ENCODE data around the gene KIAA0232.

KIAA0232 gene, protein sequence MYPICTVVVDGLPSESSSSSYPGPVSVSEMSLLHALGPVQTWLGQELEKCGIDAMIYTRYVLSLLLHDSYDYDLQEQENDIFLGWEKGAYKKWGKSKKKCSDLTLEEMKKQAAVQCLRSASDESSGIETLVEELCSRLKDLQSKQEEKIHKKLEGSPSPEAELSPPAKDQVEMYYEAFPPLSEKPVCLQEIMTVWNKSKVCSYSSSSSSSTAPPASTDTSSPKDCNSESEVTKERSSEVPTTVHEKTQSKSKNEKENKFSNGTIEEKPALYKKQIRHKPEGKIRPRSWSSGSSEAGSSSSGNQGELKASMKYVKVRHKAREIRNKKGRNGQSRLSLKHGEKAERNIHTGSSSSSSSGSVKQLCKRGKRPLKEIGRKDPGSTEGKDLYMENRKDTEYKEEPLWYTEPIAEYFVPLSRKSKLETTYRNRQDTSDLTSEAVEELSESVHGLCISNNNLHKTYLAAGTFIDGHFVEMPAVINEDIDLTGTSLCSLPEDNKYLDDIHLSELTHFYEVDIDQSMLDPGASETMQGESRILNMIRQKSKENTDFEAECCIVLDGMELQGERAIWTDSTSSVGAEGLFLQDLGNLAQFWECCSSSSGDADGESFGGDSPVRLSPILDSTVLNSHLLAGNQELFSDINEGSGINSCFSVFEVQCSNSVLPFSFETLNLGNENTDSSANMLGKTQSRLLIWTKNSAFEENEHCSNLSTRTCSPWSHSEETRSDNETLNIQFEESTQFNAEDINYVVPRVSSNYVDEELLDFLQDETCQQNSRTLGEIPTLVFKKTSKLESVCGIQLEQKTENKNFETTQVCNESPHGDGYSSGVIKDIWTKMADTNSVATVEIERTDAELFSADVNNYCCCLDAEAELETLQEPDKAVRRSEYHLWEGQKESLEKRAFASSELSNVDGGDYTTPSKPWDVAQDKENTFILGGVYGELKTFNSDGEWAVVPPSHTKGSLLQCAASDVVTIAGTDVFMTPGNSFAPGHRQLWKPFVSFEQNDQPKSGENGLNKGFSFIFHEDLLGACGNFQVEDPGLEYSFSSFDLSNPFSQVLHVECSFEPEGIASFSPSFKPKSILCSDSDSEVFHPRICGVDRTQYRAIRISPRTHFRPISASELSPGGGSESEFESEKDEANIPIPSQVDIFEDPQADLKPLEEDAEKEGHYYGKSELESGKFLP (N-terminal part only)

DNA sequence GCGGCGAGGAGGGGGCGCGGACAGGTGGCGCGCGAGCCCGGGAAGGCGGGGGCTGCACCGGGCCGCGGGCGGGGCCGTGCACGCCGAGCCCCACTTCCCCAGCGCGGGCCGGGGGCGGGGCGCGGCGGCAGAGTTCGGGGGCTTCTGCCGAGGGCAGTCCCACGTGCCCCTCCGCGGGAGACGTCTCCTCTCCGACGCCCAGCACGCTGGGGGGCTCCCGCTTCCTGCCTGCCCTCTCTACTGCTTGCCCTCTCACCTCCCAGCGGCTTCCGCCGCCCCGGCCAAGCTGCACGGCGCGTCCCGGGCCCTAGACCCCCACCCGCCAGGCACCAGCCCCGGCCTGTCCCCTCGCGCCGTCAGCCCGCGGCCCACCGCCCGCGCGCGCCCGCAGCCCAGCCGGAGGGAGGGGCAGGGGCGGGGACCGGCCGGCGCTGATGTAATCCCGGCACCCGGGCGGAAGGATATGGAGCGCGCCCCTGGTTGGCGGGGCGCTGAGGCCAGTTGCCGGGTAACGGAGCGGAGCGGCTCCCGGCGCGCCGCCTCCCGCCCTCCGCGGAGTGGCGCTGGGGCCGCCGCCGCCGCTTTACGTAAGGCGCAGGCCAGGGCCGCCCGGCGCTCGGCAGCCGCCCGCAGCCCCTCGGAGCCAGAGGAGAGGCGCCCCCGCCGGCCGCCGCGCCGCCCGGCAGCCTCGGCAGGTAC, at the start of gene KIAA0232:
Gene KIAA0232 (plus strand): TSS at position 581 of the 699 bp plus-strand sequence. CDS start 41,727 bp downstream, outside the sequence.
- peak; percentile 88 for DNase-seq (ENCODE audit: low read depth)

DNA sequence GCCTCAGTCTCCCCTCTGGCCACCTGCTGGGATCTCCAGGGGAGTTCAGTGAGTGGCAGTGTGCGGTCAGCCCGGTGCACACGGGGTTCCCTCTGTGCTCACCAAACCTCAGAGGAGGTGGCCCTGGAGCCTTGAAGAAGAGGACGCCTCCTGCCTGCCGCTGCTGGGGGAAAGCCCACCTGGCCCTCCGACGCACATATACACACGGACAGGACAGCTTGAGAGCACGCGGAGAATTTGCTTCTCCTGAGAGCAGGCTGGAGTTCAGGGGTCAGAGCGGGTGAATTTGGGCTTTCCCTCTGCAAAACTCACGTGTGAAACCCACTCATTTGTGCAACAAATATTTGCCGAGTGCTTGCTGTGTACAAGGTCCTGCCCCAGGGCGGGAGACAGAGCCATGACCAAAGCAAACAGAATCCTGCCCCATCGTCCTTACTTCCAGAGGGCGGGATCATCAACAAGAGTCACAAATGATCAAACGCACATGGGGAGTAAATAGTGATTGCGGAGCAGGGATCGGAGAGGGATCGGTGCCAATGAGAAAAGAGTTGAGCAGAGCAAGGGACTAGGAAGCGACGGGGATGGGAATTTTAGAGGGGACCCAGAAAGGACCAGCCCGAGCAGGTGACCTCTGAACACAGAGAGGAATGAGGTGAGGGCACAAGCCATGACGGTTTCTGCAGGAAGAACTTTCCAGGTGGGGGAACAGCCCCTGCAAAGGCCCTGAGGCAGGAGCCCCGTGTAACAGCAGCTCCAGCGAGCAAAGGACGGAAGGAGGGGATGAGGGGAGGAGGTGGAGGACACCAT, 49.0 kb upstream of the KIAA0232 start:
- DNase-seq (ENCODE audit: low read depth) = no peak

DNA sequence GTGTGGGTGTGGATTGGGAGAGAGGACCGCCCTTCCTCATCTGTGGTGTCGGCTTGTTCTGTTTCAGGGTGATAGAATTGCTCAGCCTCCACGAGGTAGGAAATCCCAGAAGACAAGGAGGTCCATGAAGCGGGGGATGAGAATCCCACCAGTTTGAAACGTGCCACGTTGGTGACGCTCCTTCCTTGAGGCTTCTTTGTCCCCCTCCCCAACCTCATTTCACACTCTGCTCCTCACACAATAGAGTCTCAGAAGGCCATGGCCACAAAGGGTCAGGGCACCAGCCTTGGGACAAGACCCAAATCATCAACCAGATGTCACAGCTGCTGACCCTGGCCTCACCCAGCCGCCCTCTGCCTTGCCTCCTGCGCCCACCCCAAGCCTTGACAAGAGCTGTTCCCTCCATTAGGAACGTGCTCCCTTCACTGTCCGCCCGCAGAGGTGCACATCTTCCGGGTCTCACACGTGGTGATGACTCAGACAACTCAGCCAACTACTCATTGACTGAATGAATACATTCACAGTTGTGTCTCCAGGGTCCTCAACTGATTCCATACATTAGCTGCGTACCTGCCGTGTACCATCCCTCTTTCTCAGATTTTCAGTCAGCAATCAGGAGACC, 48.3 kb upstream of the KIAA0232 start:
- no peak for DNase-seq (ENCODE audit: low read depth)

DNA sequence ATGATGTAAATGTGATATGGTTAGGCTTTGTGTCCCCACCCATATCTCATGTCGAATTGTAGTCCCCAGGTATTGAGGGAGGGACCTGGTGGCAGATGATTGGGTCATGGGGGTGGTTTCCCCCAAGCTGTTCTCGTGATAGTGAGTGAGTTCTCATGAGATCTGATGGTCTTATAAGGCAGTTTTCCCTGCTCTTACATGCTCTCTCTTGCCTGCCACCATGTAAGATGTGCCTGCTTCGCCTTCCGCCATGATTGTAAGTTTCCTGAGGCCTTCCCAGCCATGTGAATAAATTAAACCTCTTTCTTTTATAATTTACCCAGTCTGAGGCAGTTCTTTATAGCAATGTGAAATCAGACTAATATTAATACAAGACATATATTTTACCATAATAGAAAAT, 42.6 kb upstream of the KIAA0232 start:
- no peak for DNase-seq (ENCODE audit: low read depth)

DNA sequence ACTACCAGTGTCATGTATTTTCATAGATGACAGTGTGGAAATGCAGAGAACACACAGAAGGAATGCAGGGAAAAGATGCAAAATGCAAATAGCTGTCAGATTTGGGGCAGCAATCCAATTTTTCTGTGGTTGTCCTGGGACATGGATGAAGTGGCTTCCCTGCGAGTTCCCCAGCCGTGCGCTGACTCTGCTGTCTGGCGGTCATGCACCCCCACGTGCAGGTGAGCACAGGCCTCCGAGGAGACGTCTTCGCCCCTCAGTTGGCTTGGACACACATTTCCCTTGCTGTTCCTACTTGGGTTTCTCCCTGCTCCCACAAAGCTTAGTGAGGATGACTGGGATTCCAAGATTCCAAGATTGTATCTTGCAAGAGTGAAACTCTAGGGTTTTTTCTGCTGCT, 42.2 kb upstream of the KIAA0232 start:
- DNase-seq (ENCODE audit: low read depth) = no peak

DNA sequence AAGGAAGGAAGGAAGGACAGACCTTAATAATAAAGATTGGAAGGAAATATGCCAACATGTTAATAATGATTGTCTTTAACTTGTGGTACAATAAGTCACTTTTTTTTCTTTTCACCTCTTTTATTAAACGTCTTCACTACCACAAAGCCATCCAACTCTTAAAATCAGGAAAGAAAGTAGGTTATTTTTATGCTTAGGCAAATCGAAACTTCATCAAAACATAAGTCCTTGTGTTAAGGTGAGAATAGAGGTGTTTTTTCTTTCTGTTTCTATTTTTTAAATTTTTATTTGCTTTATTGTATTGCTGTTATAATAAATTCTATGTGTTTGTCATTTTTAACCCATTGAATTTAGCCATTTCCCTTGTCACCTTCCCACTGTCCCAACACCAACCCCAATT, 40.0 kb upstream of the KIAA0232 start:
- DNase-seq (ENCODE audit: low read depth) = no peak

DNA sequence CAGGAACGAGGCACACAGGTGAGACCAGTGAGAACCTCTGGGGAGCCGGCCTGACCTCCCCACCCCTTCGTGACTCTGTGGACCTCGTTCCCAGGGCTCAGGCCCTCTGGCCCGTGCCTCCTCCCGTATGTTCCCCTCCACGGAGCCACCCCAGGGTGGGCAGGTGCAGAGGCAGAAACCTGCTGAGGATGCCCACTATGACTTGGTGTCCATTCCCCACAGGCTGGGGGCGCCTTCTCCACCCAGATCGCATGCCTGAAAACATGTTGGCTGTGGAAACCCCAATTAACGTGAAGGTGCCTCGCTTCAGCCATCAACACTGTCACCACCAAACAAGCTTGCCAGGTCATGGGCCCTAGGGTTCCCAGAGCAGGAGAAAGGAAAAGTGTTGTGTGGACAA, 39.5 kb upstream of the KIAA0232 start:
- no peak for DNase-seq (ENCODE audit: low read depth)

DNA sequence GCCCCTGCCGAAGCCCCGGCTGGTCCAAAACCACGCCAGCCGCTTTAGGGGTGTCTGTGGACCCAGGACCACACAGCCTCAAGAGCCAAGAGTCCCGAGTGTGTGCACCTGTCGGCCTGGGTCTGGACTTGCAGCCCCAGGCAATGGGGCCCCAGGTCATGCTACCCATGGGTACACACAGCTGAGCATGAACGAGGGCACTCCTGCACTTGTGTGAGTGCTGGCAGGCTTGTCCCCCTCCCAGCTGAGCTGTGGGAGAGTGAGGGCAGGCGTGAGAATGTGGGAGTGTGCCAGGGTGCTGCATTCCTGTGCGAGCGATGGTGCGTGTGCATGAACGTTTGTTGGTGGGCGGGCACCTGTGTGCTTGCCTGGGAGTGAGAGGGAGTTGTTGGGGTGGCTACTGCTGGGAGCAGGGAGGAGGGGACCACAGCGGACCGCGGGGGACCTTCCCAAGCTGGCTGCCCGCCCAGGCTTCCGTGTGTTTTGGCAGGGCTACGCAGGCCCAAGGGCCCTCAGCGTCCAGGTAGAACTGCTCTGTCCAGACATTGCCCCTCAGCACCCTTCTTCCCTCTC, 35.7 kb upstream of the KIAA0232 start:
- DNase-seq (ENCODE audit: low read depth) = no peak

DNA sequence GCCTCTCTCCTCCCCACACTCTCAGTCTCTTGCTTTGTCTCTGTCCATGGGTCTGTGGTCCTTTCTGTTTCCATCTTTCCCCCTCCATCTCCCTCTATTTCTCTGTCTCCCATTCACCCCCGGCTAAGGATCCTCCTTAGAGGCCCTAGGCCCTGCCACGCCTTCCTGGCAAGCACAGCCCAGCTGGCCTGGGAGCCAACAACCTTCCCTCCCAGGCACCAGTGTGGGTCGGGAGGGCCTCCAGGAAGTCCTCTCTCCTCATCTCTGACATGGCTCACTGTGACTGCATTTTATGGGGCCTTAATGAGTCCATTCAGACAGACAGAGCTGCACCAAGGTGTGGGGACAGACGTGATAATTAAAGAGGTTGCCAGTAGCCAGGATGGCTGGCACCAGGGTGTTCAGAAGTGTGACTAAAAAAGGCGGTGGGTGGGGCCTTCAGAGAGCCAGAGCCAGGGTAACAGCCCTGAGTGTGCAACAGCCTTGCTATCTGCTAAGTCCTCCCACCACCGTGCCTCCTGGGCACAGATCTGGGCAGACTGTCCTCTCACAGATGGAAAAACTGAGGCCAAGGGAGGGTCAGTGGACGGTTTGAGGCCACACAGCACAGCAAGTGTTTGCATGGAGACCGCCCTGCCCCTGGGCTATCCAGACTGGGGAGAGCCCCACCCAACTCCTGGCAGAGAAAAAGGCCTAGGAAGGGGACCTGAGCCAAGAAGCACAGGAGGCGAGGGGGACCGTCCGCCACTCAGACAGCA, 35.1 kb upstream of the KIAA0232 start:
- DNase-seq (ENCODE audit: low read depth) = no peak

DNA sequence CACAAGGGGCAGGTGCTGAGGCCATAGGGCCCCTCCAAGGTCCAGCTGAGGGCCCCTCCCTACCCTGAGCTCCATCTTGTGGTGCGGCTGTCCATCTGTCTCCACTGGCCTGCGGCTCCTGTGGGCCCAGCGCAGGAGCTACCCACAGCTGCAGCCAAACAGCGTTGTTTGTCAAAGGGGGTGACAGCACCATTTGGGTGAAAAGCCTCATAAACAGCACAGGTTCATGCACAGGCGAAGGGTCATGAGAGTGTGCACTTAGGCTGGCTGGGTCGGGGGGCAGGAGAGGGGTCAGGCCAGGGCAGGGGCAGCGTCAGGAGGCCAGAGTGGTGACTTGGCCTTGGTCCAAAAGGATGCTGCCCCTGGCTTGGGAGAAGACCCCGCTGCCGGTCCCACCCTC, 34.2 kb upstream of the KIAA0232 start:
- no peak for DNase-seq (ENCODE audit: low read depth)

DNA sequence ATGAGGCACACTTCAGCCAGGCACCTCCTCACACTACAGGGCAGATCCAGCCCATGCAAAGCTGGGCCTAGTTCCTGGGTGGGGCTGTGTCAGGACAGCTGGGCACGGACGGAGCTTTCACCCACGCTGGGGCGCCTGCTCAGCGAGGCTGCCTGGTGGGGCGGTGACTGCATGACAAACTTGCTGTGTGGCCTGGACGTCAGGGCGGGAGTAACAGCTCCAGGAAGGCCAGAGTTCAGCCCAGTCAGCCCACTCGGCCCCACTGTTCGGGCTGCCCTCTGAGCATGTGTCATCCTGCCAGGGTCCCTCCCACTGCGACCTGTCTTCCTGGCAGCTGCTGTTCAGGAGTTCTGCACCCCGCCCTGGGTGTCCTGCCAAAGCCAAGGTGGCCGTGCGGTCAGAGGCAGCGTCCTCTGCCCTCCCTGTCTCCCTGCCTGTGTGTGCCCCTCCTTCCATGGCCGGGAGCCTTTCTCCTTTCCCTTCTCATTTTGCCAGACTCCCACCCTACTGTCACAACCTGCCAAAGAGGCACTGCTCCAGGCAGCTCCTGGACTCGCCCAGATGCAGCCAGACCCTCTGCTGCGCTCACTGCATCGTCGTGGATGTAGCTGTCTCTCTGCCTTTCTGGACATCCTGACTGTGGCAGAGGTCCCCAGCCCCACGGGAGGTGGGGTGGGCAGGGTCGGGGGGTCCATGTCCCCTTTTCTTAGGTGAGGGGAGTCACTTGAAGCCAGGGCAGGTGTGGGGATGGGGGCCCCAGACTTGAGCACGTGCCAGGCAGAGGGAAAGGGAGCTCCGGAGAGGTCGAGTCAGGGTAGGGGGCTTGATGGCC, 33.0 kb upstream of the KIAA0232 start:
- DNase-seq (ENCODE audit: low read depth) = no peak

DNA sequence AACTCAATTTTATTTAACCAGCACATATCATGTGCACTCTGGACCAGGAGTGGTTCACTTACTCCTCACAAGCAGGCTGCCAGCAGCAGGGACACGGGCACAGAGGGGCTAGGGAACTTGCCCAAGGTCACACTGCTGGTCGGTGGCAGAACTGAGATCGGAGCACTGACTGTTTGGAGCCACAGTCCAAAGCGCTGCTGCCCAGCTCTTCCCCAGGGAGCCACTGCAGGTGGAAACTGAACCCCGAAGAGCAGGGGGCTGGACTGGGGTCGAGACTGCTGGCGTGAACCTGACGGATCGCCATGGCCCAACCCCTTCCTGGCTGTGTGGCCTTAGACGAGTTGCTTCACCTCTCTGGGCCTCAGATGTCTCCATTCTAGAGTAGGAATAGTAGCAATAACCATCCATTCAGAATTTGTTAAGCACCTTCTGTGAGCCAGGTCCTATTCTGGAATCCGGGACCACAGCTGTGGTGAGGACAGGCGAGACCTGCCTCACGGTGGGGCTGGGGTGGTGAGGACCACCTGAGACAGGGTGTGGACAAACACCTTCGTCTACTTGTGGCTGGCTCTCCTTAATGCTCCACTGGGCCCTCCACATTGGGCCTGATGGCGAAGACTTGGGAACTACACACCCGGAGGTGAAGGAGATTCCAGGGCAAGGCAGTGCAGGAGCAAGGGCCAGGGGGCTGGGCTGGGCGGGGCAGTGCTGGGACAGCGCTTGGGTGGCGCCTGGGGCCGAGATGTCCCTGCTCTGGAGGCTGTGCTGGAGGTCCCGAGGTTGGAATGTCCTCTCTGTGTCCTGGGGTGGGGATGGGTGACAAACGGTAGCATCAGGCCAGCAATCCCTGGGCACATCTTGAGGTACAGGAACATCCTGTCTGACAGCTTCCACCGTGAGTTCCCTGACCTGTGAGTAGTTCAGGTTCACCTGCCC, 32.0 kb upstream of the KIAA0232 start:
- no peak for DNase-seq (ENCODE audit: low read depth)

DNA sequence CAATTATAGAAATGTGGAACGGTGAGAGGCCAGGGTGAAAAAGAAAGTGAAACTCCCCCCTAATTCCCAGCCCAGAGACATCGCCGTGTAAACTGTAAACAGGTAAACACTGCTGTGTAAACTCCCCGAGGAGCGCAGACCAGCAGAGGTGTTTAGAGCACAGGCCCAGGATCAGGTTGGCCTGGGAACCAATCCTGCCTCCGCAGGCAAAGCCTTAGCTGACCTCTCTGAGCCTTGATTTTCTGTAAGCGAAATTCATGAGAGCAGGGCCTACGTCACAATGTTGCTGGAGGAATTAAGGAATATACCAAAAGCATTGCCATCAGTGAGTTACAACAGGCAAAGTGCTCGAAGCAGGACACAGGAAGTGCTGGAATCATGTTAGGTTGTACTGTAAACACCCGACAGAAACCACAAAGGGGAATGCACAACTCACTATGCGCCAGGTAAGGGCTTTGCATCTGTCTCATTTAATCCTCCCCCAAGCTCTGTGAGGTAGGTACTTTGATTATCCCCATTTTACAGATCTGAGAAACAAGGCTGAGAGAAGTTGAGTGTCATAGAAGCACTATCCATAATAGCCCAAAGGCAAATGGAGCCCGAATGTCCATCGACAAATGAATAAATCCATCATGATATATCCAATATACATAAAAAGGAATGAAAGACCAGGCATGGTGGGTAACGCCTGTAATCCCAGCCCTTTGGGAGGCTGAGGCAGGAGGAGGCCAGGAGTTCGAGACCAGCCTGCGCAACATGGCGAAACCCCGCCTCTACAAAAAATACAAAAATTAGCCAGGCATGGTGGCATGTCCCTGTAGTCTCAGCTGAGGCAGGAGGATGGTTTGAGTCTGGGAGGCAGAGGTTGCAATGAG, 30.7 kb upstream of the KIAA0232 start:
- no peak for DNase-seq (ENCODE audit: low read depth)

DNA sequence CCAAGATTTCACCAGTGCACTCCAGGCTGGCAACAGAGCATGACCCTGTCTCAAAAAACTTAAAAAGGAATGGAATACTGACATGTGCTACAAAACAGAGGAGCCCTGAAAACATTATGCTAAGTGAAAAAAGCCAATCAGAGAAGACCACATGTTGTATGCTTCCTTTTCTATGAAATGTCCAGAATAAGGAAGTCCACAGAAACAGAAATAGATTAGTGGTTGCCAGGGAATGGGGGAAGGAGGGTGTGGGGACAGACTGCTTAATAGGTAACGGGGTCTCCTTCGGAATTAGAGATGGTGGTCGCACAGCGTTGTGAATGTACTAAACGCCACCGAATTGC, 30.1 kb upstream of the KIAA0232 start:
- no peak for DNase-seq (ENCODE audit: low read depth)

DNA sequence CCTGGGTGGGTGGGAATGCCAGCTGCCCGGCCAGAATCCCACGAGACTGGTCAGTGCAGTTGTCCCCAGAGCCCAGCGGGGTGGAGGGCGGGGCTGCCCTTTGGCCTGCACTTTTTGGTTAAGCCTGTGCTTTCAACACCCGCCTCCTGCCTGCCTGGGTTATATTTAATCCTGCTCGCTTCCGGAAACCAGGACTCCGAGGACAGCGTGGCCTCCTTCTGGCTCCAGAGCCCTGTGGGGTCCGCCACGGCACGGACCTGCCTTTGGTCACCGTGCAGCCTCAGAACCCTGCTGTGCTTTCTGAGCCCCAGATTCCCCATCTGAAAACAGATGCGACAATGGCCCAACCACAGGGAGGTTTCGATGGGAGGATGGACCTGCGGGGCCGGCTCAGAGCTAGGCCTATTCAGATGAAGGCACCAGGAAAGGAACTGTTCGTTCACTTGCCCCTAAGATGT, 29.4 kb upstream of the KIAA0232 start:
- no peak for DNase-seq (ENCODE audit: low read depth)

DNA sequence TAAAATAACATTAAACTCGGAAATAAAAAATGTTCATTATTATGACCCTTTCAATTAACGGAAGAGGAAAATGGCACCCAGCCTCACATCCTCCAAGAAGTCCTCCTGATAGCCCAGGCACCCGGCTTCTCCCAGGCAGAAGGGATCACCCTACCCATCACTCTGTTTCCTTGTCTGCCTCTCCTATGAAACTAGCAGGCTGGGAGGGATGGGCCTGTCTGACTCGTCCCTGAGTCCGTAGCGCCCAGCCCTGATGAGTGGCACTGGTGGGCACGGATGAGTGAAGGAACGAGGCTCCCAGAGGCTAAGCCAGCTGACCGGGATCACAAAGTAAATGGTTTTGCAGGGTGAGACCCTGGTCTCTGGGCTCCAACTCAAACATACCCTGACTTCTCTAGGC, 28.6 kb upstream of the KIAA0232 start:
- DNase-seq (ENCODE audit: low read depth) = no peak
